KOPT-K1 (cell line): ENCODE data around the gene CUBN.

Experiments used
- H3K27ac ChIP-seq: fragments of 200-600 bp; sonication (generic); 2 replicates; pipeline ENCODE4 v1.5.1; 2016; ENCODE audit warnings: antibody characterized with exemption, mild to moderate bottlenecking, low read depth, low read length; ENCODE audit not compliant: poor library complexity, severe bottlenecking
- H3K36me3 ChIP-seq: fragments of 200-600 bp; sonication (generic); 2 replicates; pipeline ENCODE4 v1.5.1; 2017; ENCODE audit warnings: antibody characterized with exemption, mild to moderate bottlenecking, low read length, moderate library complexity; ENCODE audit not compliant: insufficient read depth
- H3K9me3 ChIP-seq: fragments of 200-600 bp; sonication (generic); 2 replicates; pipeline ENCODE4 v1.5.1; 2017; ENCODE audit warnings: antibody characterized with exemption, low read length, mild to moderate bottlenecking; ENCODE audit not compliant: insufficient read depth, poor library complexity, severe bottlenecking

The CUBN gene

DNA sequence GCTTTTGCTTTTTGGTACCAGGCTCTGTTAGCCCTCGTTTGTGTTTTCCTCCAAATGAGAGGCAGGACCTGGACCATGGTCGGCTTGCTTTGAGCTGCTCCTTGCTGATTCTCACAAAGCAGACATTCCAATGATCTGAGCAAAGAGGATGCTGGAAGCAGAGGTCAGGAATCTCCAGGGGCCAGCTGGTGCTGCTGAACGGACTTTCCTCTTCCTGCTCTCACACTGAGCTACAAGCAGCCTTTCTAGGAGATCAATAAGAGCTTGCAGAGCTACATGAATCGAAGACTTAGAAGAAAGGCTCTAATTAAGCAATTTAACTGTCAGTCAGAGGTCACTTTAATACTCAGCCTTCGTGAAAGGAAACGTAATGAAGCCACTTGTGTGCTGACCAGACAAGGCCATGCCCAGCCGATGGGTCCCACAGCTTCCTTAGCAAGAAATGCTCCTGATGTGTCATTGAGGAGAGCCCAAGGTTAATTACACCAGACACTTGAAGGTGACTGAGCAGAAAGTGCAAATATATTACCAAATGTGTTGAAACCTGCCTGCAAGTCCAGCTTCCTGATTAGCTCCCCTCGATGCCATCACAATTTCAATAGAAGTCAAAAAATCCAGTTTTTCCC lies 161.1 kb downstream of the CUBN start:
- no peaks in the 10 kb centered on the region for H3K9me3 ChIP-seq
- no peaks in the 10 kb centered on the region for H3K36me3 ChIP-seq
- no peak overlapping the region for H3K27ac ChIP-seq

DNA sequence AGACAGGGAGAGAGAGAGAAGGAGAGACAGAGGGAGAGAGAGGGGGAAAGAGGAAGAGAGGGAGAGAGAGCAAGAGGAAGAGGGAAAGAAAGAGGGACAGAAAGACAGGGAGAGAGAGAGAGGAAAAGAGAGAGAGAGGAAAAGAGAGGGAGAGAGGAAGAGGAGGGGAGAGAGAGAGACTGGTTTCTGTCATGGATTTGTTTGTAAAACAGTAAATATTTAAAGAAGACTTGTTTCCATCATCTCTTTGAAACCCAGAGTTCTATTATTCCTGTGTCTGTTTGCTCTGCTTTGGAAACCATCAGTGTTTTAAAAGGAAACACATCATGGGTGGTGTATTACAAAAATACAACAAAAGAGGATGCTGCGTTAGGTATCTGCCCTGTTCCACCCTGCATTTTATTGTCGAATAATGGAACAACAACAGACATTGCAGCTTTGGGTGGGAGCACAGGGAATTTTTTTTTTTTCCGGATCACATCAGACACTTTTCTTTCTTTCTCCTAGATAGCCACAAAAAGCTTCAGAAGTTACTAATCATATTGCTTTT lies 161.7 kb downstream of the CUBN start:
- H3K36me3 ChIP-seq, result no peaks in the 10 kb centered on the region
- no peaks in the 10 kb centered on the region for H3K9me3 ChIP-seq
- H3K27ac ChIP-seq, result no peak overlapping the region

GRCh38 chr10:16966991-16967865 lies 162.4 kb downstream of the CUBN start:
- Histone ChIP-seq H3K27ac (no peak overlapping the region), H3K9me3 (no peaks in the 10 kb centered on the region), H3K36me3 (no peaks in the 10 kb centered on the region)

DNA sequence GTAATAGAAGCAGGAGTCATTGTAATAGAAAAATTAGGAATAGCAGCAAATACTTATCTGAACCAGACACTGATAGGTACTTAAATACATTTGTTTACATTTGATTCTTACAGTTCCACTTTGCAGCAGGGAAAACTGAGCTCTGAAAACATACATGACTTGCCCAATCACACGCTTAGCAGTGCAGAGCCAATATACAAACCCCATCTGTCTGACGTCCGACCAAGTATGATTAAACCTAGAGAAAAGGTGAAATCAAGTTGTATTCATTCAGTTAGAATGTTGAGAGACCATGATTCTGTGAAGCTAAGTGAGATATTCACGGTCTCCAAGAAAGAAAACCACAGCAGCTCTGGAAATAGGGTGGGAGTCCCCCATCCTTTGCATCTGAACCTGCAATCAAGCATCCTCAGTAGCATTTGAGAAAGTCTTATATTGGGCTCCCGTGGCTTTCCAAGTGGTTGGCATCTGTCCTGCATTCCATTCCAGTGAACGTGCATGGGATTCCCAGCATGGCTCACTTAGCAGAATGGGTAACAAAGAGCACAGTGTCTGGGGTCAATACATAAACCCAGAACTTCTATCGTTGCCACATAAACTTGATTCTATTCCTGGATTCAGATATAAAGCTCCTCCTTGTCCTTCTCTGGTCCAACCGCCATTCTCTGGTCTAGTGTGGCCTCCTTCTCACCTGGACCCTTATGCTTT lies 163.7 kb downstream of the CUBN start:
- no peaks in the 10 kb centered on the region for H3K9me3 ChIP-seq
- no peak overlapping the region for H3K27ac ChIP-seq
- no peaks in the 10 kb centered on the region for H3K36me3 ChIP-seq

GRCh38 chr10:16965344-16965616 lies 164.3 kb downstream of the CUBN start:
- Histone ChIP-seq H3K27ac (no peak overlapping the region), H3K36me3 (no peaks in the 10 kb centered on the region), H3K9me3 (no peaks in the 10 kb centered on the region)

GRCh38 chr10:16964576-16965343 lies 164.9 kb downstream of the CUBN start:
- H3K9me3 ChIP-seq, result no peaks in the 10 kb centered on the region
- H3K36me3 ChIP-seq, result no peaks in the 10 kb centered on the region
- no peak overlapping the region for H3K27ac ChIP-seq

DNA sequence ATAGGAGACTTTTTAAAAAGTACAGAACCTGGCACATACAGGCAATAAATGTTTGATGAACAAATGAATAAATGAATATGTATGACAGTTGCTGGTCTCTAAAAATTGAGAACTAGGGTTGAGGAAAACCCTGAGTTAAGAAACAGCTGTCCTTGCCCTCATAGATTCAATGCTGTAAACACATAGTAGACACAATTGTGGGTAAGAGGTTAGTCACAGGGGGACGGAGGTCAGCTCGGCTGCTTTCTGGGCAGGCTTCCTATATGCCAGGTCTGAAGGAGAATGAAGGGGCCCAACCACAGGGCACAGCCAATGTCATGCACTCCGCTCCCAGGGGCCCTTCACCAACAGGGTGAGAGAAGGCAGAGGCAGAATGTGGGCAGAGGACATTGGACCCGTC lies 169.1 kb downstream of the CUBN start:
- Histone ChIP-seq H3K9me3 (no peaks in the 10 kb centered on the region), H3K27ac (no peak overlapping the region), H3K36me3 (no peaks in the 10 kb centered on the region)

DNA sequence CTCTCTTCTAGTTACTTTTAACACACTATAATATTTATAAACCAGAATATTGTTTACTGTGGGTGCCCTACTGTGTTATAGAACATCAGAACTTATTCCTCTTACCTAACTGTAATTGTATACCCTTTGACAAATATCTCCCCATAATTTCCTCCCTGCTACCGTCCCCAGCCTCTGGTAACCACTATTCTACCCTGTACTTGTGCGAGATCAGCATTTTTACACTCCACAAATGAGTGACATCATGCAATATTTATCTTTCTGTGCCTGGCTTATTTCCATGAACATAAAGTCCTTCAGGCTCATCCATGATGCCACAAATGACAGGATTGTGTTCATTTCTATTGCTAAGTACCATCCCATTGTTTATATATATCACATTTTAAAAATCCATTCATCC lies 172.6 kb downstream of the CUBN start:
- H3K9me3 ChIP-seq, result no peaks in the 10 kb centered on the region
- no peaks in the 10 kb centered on the region for H3K36me3 ChIP-seq
- H3K27ac ChIP-seq, result no peak overlapping the region

DNA sequence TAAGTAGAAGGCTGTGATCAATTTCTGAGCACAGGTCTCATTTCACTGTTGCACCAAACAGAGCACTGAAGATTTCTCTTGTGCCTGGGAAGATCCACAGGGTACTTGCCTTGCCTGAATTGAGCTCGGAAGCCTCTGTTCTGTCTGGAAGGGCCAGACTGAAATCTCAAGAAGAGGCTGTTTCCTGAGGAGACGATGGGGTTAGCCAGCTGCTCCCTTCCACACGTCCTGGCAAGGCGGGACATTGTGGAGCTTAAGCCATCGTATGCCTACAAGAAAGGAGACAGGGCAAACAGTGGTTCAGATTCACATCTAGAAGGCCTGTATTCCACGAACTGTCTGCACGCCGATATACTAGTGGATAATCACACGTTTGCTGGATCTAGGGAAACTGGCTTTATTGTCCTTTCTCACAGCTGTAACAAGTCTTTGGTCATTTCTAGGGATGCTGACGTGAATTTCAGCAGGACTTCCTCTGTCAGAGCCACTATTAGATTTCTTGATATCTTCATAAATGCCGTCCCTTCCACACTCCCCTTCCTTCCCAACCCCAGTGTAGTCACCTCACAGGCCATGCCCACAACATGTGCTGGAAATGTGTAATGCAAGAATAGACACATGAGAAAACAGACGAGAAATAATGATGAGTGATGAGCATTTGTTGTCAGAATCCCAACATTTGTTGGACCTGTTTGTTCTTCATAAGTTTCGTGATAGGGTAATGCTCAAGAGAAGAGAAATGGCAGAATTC lies 175.2 kb downstream of the CUBN start:
- no peaks in the 10 kb centered on the region for H3K36me3 ChIP-seq
- H3K9me3 ChIP-seq, result no peaks in the 10 kb centered on the region
- no peak overlapping the region for H3K27ac ChIP-seq

DNA sequence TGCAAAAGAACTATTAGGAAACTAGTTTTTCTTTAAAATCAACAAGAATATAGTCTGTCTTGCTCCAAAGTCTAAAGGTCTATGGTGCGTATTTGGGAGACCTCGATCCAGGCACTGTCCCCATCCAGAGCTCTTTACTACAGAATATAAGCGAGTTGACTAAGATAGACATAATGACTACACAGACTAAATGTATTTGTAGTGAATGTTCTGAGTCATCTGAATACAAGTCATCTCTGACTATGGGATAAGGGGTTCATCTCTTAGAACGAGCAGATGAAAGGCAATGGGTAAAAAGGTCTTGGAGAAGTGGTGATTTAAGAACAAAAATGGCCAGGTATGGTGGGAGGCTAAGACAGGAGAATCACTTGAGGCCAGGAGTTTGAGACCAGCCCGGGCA lies 176.3 kb downstream of the CUBN start:
- H3K9me3 ChIP-seq, result no peaks in the 10 kb centered on the region
- H3K36me3 ChIP-seq, result no peaks in the 10 kb centered on the region
- H3K27ac ChIP-seq, result no peak overlapping the region

GRCh38 chr10:16952610-16953009 lies 177.0 kb downstream of the CUBN start:
- Histone ChIP-seq H3K9me3 (no peaks in the 10 kb centered on the region), H3K36me3 (no peaks in the 10 kb centered on the region), H3K27ac (no peak overlapping the region)

DNA sequence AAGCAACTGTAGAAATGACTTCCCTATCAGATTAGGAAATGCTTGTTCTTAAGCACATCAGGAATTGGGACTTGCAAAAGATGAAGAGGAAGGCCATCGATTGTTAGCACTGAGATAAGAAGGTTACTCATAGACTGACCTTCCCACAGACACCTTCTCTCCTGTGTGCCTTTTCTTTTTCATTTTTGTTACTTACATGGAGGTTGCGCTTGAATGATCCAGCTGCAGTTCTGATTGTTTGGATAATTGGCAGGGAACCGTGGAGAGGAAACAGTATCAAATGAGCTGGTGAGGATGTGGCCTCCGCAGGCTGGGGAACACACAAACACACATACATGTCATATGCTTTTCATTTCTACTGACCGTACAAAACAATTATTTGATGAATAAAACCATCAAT lies 177.5 kb downstream of the CUBN start:
- Histone ChIP-seq H3K27ac (no peak overlapping the region), H3K9me3 (no peaks in the 10 kb centered on the region)

DNA sequence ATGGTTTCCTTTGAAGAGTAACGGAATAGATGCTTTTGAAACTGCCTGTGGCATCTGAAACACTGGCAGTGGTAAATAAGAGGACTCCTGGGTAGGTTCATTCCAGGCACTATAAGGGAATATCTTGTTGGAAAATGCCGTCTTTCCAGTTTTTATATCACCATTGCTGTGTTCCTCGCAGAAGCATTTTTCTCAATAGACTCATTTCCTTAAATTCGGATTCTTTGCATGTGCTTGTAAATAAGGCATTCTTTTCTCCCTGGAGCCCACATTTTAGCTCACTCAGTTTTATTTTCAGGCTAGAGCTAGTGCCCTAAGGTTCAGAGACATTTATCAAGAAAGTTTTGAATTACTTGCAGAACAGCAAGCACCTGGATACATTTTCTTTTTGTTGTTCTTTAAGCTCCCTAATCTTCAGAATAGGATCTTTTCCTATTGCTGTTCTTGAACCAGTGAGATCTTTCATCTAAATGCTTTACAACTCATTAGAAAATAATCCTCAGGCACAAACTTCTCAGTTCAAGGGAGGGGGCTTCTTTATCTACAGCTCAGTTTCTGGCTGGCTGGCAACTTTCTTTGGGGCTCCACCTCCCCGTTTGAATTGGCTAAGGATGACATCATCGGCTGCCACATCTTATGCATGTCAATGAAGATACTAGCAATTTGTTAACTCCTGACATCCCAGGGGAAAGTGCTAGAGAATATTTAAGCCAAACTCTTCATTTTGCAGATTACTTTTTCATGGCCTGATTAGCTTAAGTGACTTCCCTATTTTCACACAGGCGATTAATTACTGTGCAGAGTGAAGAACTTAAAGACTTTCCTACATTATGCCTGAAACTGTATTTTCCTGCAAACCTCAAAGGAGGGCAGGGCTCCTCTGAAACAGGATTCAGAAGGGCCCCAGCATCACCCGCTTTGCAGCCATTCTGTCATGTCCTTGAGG lies 178.7 kb downstream of the CUBN start:
- Histone ChIP-seq H3K36me3 (no peaks in the 10 kb centered on the region), H3K9me3 (no peaks in the 10 kb centered on the region), H3K27ac (no peak overlapping the region)

More for the DNA sequence above, 177.5 kb downstream of the CUBN start:
- no peaks in the 10 kb centered on the region for H3K36me3 ChIP-seq
